CD4-positive, alpha-beta T cell treated with Interferon alpha-2 for 1 hour (primary cell): ENCODE results near the gene PFKFB1.
"Not testable (repeated sequence)": the region's sequence is repeated elsewhere in the genome, so short reads cannot be mapped to it uniquely, and the experiment has no call there.

Source experiments
- DNase-seq, 2 donors: peaks; one replicate each; pipeline ENCODE4 v3.0.0-alpha.2; 2020 to 2022

Gene PFKFB1

DNA sequence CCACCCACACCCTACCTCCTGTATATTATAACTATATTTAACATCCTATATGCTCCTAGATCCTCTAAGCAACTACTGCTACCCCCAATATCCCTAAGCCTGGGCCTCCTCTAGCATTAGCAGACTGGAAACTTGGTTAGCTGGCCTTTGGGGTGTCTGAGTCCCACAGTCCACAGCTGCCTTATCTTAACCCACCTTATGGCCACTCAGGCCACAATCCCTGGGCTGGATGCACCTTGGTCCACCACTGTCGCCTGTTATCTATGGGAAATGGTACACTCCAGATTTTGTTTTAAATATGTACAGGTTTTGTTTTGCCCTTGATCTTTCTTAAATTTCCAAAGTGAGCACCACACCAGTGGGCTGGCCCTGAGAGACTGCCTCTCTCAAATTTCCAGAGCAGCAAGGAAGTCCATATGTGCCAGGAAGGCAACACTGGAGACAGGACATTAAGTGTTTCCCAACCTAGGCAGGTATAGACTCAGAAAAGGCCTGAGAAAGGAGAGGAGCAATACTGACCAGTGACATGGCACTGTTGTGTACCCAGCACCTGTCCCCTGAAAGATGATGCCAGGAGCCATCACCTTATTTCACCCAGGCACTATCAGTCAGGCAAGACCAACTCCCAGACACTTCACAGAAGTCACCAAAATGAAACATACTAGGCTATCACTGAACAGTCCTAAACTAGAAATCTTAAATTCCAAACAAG, 921 bp downstream of the PFKFB1 start:
- no peak for DNase-seq

DNA sequence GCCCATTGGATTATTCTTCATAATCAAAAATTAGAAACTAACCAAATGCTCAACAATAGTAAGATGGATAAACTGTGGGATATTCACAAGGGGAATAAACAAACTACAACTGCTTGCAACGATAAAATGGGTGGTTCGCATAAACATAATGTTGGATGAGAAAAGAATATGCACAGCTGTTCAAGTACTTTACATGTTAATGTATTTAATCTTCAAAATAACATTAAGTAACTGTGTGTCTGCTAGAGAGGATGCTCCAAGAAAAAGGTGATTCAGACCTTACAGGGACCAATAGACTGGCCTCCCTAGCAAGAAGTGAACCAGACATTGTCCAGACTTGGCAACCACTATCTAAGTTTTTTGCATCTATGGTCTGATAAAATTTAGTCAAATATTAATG, 2.3 kb downstream of the PFKFB1 start:
- DNase-seq = no peak

DNA sequence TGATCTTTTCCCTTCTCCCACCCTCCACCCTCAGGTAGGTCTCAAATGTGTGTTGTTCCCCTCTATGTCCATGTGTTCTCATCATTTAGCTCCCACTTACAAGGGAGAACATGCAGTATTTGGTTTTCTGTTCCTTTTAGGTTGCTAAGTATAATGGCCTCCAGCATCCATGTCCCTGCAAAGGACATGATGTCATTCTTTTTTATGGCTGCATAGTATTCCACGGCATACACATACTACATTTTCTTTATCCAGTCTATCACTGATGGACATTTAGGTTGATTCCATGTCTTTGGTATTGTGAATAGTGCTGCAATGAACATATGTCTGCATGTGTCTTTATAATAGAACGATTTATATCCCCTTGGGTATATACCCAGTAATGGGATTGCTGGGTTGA, 10.7 kb downstream of the PFKFB1 start:
- DNase-seq = not testable (repeated sequence)

DNA sequence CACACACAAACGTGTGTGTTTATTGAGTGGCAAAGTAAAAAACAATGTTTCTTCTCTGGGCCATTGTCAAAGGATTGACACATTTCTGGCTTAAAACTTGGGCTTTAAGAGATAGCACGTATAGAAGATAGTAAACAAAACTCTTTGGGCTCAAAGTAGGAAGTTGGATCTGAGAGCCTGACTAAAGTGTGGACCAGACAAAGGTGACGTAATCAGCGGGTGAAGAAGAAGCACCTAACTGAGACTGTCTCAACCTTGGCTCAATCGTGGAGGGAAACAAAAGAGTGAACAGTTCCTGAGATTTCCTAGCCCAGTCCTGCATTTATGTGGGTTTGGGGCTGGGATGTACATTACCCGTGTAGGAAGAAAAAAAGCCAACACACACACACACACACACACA, 13.7 kb downstream of the PFKFB1 start:
- DNase-seq = no peak

DNA sequence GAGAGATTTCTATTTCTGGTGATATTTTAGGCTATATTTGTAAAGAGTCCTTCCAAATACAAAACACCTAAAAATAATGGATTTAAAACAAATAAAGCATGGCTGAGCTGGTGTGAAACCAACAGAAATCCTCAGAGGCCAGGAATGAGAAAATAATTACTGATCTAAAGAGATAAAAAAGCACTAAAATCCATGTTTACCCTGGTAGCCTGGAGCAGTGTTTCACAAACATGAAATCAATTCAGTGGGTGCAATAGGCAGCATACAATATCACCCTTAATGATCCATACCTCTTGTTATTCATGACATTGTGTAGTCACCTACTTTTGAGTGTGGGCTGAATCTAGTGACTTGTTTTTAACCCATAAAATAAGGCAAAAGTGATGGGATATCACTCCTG, 14.6 kb downstream of the PFKFB1 start:
- no peak for DNase-seq

DNA sequence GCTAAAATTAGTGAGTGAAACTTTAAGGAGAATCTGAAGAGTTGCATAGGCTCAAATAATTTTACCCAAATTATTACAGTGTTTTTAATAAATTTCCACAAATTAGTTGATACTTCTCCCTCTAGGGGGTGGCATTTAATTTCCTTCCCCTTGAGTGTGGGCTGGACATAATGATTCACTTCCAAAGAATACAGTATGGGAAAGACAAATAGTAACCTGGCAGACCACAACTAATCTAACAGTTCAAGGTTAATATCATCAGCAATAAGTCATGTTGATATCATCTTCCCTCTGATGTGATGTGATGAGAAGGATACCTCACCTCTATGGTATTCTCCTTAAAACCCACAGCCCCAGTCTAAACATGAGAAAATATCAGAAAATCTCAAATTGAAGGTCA, 15.5 kb downstream of the PFKFB1 start:
- DNase-seq = no peak

DNA sequence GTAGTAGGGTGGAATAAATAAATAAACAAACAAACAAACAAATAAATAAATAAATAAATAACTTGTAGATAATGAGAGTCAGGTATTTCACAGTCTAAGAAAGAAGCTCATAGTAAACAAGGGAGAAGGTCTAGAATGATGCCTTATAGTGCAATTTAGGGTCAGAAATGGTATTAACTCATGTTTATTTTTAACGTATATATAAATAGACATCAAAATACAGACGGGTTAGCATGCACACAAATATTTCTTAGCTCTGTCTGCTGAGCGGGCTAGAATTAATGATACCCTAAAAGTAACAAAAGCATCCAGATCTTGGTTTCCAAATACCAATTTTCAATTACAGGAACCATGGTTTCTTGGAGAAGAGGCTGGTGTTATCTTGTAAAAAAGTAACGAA, 16.6 kb downstream of the PFKFB1 start:
- no peak for DNase-seq

DNA sequence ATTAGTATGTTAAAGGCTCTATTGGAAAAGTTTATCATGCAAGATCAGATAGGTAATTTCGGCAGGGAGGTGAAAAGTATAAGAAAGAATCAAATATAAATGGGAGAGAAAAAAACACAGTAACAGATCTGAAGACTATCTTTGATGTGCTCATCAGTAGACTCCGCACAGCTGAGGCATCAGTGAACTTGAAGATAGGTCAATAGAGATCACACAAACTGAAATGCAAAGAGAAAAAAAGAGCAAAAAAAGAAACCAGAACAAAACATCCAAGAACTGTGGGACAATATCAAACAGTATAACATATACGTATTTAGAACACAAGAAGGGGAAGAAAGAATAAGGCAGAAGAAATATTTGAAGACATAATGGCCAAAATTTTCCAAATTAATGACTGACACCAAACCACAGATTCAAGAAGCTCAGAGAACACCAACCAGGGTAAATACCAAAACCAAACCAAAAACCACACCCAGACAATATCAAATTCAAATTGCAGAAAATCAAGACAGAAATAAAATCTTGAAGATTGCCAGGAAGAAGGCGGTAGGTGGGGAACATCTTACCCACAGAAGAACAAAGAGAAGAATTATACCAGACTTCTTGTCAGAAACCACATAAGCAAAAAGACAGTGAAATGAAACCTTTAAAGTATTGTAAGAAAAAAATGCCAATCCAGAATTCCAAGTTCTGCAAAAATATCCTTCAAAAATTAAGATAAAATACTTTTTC, 29.1 kb downstream of the PFKFB1 start:
- peak in 1 of 2 donors; percentile 30 for DNase-seq

DNA sequence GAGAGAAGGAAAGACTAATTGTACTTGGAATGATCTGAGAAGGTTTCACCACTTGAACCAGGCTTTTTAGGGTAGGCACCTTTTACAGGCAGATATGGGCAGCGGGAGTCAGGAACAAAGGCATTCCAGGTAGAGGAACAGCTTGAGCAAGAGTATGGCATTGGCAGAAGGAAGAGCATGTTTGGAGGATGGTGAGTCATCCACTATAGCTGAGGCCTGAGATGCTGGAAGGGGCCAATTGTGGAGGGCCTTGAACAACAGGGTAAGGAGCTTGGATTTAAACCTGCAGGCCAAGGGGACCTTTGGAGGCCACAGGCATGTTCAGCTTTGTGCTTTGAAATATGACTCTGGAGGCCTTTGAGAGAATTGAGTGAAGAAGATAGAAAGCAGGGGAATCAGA, 32.2 kb downstream of the PFKFB1 start:
- DNase-seq = no peak

DNA sequence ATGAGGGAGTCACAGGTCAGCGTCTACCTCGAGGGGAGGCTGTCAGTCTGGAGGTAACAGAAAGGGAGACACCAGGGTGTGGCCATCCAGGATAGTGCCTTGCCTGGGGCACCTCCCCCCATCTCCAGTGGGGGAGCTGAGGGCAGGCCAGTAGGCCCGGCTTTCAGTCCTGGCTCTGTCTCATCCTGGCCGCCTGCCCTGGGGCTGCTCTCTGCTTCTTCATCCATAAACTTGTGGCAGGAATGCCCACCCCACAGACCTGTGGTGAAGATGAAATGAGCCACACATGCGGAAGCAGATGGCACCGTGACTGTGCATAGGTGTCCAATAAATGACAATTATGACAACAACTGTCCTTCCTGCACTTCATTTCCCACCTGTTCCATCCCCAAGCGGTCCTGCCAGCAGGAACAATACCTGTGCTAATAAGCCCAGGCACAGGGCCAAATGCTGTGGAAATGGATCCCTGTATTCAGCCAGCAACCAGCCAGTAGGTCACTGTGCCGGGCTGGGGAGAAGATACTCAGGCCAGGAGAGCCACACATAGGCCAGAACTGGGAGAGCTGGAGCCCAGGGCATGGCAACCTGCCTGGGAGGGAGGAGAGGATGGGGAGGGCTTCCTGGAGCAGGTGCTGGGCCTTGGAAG, 43.1 kb downstream of the PFKFB1 start:
- no peak for DNase-seq

DNA sequence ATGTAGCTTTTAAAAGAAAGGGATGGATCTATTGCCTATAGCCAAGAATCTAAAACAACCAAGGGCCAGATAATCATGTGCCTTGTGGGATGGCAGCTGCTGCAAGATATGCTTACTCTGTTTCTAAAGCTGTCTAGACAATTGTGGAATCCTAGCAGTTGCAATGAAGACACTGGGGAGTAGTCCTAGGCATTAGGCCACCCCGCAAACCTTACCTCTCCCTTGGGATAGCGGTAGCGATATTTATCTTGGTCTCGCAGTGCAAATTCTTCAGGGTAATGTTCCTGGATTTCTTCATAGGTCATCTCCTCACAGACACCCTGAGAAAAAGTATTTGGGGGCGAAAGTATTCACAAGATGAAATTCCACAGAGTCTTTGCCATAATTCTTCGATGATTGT, 48.8 kb downstream of the PFKFB1 start:
- no peak for DNase-seq

DNA sequence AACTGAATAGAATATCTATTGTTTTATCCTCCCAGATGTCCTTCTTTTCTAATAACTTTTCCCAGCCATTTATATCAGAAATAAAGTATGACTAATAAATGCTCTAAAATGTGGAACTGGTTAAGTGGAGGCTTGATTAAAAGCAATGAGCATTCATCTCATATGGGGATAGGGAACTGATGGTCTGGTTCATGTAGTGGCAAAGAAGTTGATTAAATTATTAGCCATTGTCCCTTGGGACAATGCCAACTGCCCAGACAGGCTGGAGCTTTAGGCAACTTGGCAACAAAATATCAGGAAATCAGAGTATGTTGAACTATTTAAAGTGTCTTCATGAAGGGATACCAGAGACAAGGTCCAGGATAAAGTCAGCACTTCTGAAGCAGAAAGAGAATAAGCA, 49.2 kb downstream of the PFKFB1 start:
- DNase-seq = no peak

DNA sequence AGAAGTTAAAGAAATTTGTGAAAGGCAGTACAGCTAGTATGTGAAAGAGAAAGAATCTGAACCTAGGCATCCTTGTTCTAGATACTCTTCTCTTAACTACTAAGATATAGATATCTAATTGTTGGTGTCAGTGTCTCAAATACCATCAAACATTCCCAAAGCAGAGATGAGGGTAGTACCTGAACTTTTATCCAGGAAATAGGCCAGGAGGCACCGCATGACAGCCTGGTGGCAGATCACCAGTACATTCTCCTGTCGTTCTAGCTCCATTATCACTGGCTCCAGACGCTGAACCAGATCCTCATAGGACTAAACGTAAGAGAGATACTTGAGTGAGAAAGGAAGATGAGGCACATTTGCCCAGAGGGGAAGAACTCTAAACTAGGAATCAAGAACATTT, 56.6 kb downstream of the PFKFB1 start:
- DNase-seq = no peak

DNA sequence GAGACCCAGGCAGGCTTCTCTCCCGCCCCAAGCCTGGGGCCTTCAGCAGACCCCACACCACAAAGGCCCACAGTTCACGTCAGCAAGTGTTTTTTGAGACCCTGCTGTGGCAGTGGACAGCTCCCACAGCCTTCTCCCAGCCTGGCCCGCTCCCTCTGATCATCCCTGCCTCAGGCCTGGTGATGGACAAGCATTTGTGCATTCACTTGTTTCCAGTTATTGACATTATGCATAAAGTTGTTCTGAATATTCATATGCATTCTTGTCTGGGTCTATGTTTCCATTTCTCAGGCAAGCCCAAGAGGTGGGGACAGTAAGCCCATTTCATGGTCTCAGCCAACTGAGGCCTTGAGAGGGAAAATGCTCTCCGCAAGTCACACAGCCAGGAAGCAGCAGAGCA, 58.7 kb downstream of the PFKFB1 start:
- DNase-seq = no peak

DNA sequence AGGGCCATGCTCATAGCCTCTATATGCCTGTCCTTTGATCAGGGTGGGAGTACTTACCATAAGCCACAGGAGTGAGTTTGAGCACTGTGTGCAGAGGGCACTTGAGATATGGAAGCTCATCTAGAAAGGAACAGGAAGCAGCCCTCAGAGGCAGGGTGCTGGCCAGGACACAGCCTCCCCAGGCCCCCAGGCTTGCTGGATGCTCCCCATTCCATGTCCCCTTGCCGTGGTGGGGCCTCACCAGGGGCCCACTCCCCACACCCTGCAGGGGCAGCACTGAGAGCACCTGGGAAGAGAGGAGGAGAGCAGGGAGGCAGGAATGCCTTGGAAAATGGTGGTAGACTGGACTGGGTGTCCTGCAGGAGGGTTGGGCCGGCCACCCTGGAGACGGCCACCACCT, 59.1 kb downstream of the PFKFB1 start:
- no peak for DNase-seq

DNA sequence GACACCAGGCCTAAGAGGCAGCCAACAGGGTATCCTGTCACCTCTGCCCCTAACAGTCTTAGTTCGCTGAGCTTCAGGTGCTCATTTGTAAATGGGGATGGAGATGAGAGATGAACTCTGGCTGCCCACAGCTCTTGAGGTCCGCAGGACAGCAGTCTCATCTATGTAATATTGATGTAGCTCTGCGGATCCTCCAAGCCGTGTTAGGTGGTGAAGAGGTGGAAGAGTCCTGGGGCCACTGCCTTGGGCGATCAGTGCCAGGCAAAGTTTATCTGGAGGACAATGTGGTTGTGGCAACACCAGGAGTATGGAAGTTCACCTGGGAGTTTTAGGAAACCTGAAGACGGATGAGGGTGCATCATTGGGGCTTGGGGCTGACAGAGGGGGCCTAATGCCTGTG, 59.9 kb downstream of the PFKFB1 start:
- no peak for DNase-seq

DNA sequence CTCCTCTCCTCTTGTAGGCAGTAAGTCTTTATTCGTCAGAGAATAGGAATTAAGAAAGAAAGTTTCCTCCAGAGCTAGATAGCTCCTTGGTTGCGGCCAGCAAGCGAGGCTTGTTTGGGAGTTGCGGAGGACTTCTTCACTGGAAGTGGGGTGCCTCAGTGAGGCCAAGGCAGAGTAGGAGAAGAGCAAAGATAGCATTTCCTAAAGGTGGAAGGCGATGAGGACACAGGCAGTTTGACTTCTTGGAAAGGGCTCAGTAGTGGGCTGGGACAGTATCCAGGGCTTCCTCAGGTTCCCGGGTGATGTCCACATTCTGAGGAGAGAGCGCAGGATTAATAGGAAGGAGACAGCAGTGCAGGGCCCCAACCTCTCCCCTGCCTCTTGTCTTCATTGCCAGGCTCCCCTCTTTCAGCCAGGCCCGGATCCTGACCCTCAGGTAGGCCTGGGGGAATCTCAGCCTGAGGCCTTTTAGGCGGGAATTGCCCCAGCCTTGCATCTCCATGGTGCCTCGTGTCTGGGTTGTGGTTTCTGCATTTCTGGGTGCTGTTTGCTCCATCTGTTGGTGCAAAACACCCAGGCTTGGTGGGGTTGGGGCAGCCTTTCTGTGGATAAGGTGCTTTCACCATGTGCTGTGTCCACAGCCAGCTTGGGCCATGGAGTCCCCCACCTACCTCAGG, 60.7 kb downstream of the PFKFB1 start:
- DNase-seq = no peak

DNA sequence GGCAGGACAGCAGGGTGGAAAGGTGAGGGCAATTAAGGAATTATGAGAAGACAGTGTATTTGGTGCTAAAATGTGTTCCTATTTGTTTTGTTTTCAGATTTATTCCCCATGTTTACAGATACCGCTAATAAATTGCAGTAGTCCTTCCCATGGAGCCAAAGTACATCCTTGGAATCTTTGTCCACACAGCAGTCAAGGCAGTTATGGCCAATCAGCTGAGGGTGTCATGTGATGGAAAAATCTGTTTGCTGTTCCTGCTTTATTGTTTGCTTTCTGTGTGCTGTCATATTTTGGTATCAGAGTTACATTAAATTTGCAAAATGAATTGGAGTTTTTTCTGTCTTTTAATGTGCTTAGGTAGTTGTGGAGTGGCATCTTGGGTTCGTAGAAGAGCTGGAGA, 62.9 kb downstream of the PFKFB1 start:
- no peak for DNase-seq

DNA sequence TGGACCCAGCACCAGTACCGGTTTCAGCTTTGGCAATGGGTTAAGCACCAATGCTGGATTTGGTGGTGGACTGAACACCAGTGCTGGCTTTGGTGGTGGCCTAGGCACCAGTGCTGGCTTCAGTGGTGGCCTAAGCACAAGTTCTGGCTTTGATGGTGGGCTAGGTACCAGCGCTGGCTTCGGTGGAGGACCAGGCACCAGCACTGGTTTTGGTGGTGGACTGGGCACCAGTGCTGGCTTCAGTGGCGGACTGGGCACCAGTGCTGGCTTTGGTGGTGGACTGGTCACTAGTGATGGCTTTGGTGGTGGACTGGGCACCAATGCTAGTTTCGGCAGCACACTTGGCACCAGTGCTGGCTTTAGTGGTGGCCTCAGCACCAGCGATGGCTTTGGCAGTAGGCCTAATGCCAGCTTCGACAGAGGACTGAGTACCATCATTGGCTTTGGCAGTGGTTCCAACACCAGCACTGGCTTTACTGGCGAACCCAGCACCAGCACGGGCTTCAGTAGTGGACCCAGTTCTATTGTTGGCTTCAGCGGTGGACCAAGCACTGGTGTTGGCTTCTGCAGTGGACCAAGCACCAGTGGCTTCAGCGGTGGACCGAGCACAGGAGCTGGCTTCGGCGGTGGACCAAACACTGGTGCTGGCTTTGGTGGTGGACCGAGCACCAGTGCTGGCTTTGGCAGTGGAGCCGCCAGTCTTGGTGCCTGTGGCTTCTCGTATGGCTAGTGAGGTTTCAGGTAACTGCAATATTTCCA, 63.5 kb downstream of the PFKFB1 start:
- DNase-seq = no peak

DNA sequence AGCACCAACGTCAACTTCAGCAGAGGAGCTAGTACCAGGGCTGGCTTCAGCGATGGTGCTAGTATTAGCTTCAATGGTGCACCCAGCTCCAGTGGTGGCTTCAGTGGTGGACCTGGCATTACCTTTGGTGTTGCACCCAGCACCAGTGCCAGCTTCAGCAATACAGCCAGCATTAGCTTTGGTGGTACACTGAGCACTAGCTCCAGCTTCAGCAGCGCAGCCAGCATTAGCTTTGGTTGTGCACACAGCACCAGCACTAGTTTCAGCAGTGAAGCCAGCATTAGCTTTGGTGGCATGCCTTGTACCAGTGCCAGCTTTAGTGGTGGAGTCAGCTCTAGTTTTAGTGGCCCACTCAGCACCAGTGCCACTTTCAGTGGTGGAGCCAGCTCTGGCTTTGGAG, 65.1 kb downstream of the PFKFB1 start:
- DNase-seq = no peak

DNA sequence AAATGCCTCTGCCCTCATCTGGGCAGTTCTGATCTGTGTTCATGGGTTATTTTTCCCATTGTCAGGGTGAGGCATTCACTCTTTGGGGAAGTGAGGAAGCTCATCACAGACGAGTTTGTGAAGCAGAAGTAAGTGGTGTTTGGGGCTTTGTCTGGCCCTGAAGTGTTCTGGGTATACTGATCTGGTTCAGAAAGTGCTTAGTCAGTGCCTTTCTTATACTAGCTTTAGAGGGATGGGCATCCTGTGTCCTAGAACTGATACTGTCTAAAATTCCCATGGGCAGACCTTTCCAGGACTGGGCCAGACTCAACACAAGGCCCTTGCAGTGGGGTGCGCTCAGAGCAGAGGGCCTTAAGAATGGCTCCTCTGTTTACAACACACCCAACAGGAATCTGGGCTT, 67.0 kb downstream of the PFKFB1 start:
- no peak for DNase-seq

DNA sequence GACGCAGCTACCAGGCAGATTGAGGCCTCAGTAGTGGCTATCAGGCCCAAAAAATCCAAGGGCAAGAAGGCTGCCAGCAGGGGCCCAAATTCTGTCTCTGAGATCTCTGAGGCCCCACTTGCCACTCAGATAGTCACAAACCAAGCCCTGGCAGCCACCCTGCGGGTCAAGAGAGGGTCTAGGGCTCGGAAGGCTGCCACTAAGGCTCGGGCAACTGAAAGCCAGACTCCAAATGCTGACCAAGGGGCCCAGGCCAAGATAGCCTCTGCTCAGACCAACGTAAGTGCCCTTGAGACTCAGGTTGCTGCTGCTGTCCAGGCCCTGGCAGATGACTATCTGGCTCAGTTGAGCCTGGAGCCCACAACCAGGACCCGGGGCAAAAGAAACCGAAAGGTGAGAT, 70.6 kb downstream of the PFKFB1 start:
- no peak for DNase-seq

DNA sequence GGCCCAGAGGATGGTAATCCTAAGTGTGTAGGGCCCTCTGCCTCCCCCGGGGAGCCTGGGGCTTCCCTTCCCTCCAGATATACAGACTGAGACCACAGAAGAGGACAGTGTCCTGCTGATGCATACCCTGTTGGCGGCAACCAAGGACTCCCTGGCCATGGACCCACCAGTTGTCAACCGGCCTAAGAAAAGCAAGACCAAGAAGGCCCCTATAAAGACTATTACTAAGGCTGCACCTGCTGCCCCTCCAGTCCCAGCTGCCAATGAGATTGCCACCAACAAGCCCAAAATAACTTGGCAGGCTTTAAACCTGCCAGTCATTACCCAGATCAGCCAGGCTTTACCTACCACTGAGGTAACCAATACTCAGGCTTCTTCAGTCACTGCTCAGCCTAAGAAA, 71.4 kb downstream of the PFKFB1 start:
- DNase-seq = no peak
